CD4-positive, alpha-beta T cell treated with Interleukin-6 at 100 ng/mL for 8 hours (primary cell): ENCODE data around the gene ALDH4A1.

Source experiments
- DNase-seq: peaks from one replicate; pipeline ENCODE4 v3.0.0-alpha.2; 2020; ENCODE audit warnings: mixed read lengths, low spot score

The ALDH4A1 gene

DNA sequence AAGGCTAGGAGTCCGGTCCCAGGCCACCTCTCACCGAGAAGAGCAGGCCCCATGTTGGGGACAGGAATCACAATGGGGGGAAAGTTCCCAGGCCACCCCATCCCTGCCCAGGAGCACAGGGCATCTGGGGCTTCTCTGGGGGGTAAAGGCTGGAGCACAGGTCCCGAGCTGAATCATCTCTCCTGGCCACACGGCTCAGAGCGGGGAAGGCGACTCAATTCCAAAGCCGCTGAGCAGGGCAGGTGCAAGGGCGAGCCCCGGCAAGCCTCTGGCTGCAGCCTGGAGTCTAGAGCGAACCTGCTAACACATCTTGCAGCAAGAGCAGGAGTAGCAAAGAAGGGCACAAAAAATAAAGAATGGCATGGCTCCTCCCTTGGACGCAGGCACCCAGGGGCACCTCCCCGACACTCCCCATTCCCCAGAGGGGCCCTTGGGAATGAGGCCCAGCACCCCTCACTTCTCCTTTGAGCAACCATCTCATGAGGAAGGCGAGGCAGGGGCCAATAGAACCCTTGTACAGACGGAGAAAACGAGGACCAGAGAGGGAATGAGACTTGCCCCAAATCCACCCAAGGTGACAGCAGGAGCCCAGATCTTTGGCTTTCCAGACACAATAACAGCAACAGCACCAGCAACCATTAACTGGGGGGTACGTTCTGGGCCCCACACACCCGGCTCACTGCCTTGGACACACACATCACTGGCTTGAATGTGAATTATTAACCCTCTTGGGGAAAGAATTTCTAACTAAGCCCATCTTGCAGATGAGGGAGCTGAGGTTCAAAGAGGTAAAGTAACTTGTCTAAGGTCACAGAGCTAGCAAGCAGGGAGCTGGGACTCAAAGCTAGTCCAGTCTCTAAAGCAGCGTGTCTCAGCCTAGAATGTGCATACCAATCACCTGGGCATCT lies 20.7 kb upstream of the ALDH4A1 start:
- no peak for DNase-seq

DNA sequence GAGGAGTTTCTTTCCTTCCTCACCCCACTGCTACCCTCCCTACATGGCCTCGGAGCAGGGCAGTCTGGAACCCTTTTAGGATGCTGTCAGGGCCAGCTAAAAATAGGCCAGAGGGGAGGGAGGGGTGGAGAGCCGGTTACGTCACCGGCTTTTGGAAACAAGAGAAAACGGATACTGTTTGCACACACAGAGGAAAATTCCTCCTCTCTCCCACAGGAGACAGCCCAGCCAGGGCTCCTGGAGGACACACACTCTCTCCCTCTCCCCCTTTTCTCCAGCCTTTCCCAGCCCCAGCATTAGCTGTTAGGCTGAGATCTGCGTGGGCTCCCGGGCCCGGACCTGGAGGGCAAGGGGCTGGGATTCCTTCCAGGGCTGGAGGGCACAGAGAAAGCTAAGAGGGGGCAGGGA lies 20.0 kb upstream of the ALDH4A1 start:
- DNase-seq = no peak

DNA sequence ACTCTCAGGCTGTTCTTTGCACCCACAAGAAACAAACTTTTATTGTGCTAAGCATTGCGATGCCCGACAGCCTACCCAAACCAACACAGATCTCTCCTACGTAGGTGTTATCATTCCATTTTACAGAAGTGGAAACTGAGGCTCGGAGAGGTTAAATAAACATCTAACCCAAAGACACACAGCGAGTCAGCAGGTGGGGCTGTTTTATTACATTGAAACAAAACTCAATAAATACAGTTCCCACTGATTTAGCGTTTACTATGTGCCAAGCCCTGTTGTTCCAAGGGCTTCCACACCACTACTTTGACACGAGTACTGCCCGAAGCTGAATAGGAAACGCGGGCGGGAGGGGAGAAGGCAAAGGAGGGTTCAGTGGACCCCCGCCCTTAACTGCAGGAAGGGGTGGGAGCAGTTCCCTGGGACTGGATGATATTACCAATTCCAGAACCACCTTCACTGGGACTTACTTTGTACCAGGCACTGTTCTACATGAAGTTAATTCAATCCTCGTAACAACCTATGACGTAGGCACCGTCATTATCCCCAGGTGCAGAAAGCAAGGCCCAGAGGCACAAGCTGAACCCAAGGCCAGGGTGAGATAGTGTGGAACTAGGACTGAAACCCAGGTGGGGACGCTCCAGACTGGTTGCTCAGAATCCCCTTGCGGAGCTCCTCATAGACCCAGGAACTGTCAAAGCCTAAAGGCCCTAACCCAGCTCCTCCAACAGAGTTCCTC lies 19.3 kb upstream of the ALDH4A1 start:
- no peak for DNase-seq

DNA sequence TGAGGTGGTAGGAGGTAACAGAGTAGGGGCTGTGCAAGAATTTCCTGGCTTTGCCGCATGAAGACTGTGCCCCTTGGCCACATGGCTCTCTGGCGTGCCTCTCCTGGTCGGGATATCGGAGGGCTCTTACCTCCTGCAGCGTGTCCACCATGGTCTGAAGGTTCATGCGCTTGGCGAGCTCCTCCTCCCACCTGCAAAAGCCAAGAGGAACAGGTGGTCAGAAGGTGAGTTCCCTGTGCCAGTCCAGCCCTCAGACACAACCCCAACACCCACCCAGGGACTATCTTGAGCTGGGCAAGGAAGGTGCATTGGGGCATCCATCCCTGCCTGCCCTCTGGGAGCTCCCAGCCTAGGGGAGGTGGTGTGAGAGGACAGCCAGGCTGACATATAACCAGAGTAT lies 18.6 kb upstream of the ALDH4A1 start:
- DNase-seq = no peak

DNA sequence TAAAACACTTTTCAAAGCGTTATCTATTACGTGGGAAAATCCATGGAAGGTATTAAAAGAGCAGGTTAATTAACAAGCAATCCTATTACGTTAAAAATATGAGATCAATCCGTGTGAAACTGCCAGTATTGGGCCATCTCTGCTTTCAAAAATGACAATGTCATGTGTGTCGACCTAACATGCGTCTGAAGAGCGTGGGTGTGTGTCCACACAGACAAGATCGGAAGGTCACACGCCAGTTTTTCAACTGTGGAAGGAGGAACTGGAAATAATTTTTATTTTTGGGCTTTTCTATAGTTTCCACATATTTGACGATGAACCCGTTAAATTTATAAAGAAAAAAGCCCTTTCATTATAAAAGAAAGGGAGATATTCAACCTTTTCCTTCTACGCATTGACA lies 17.6 kb upstream of the ALDH4A1 start:
- no peak for DNase-seq

DNA sequence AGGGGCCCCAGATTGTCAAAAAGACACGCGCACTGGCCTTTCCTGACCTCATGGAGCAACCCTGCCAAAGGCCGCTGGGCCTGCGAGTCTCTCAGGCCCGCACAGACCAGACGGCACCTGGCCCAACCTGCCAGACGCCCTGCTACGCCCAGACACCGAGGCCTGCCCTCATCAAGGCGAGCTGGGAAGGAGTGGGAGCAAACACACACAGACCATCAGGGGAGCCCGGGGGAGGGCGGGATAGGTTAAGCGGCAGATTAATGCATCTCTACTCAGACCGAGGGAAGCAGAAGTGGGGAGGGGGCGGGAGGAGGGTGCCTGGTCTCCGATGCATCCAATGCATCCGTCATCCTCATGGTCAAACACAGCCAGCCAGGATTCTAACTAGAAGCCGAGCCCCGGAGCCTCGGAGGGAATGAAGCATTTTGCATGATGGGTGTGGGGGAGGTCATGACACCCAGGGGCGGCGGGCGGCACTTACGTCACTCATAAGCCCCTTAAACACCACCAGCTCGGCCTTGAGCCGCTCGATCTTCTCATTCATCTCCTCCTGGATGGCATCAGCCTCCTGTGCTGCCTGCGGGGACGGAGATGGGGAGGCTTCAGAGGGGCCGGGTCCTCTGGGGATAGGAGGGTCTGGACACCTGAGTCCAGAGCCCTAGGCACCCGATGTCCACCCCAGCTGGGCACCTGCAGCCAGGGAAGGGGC lies 17.0 kb upstream of the ALDH4A1 start:
- no peak for DNase-seq

DNA sequence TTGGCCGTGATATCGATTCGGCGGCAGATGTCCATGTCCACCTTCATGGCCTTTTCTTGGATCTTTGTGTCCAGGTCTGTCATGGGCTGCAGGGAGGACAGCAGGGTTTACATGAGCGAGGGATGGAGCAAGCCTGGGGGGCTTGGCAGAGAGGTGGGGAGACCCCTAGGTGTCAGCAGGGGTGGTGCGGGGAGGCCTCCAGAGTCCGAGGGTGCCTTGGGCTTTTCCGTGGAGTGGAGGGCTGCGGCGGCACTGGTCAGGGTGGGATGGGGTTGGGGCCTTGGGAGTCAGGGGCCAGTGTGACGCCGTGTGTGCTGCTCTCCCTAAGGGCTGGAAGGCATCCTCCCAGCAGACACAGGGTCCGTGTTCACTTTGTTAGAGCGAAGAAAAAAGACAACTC lies 16.1 kb upstream of the ALDH4A1 start:
- no peak for DNase-seq

DNA sequence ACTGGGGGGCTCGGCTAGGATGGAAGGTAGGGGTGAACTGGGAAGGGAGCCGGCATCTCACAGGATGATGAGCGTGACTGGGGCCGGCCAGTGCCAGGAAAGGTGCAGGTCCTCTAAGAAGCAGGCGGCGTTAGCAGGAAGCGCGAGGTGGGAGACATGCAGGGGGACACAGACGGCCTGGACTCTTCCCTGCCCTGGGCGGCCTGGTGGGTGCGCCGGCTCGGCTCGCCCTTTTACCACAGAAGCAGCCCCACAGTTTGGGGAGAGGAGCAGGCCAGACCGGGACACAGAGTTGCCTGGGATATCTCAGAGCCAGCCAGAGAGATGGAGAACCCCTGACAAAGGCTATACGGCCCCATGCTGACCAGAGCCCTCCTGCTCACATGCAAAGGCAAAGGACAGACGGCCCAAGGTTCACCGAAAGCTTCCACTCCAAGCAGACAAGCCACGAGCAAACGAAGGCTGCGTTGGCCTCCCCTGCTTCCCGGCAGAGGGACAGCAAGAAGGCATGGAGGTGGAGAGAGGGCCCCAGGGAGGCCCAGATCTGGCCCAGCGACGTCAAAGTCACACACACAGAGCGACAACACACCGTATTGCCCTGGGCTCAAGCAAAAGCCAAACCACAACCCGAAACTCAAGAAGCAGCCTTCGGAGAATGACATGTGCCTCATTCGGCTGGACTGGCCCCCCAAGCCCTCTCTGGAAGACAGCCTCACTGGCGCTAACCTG lies 14.9 kb upstream of the ALDH4A1 start:
- no peak for DNase-seq

DNA sequence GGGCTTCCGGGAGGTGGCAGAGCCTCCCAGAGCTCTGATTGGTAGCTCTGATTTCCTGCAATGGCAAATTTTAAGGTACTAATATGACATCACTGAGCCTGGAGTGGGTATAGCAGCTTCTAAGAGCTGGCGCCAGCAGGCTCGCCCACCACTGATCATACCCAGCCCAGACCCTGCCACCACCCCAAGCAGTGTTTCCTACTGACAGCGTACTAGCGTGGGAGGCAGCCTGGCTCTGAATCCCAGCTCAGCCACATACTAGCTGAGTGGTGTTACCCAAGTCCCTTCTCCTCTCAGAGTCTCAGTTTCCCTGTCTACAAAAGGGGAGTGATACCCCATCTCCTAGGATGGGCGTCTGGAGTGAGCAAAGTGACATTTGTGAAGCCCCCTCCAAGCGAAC lies 13.0 kb upstream of the ALDH4A1 start:
- DNase-seq = no peak

DNA sequence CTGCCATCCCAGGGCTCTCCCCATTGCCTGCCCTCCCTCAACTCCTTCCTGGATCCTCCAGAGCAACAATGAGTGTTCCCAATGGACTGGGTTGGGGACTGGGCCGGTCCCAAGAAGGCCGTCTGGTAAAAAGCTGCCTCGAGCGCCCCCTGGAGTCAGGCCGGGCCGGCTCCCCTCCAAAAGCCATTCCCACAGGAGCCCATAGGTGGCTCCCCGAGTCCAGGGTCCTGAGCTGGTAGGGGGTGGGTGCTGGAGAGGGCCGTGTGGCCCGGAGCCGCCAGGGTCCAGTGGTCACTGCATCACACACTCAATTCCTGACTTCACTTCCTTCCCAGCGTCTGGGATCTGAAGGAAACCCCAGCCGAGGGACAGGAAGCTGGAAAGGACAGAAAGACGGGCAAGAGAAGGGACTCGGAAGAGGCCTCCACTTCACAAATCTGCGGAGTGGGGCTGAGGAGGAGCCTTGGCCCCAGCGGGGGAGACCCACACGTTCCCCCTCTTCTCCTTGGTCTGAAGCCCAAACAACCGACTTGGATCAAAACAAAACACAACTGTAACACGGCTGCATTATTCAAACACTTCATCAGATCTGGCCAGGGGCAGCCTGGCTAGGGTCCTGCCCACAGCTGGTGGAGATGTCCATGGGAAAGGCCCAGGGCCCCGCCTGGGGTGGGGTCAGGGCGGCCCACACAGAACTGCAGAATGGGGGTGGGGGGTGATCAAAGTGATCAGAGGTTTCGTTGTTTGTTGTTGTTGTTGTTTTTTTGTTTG lies 10.9 kb upstream of the ALDH4A1 start:
- peak; percentile 73 for DNase-seq

DNA sequence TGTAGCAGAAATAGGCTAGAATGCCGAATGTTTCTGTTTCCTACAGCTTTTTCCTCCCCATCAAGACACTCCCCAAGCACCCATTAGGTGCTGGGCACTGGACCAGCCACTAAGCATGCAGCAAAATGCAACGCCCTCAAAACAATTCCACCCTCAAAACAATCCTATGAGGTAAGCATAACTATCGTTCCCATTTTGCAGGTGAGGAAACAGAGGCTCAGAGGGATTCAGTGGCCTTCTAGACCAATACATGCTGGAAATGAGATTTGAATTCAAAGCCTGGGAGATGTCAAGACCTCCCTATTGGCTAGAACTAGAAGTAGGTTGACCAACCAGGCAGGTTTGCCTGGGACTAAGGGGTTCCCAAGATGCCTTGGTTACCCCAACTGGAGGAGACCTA lies 10.2 kb upstream of the ALDH4A1 start:
- no peak for DNase-seq

DNA sequence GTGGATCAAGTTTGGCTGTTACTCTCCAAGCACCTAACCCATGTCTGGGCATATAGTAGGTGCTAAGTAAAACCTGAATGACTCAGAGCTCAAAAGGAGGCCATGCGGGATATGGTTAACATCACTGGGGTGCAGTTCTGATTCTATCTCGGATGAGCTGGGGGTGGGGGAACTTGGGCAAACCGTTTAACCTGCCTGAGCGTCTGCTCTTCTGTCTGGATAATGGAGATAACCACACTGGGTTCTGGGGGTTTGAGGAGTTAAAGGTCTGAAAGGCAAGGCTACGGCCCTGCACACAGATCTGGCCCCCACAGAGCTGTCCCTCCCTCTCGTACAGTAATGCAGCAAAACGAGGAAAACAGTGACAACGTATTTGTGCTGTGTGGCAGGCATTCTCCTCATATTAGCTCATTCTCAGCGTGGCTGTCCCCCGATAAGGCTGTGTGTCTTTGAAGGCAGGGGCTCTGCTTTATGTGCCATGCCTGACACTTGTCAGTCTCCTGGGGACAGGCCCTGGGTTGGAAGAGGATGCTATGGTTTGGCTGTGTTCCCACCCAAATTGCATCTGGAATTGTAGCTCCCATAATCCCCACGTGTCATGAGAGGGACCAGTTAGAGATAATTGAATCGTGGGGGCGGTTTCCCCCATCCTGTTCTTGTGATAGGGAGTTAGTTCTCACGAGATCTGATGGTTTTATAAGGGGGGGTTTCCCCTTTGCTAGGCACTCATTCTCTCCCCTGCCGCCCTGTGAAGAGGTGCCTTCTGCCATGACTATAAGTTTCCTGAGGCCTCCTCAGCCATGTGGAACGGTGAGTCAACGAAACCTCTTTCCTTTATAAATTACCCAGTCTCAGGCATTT lies 6.8 kb upstream of the ALDH4A1 start:
- no peak for DNase-seq

DNA sequence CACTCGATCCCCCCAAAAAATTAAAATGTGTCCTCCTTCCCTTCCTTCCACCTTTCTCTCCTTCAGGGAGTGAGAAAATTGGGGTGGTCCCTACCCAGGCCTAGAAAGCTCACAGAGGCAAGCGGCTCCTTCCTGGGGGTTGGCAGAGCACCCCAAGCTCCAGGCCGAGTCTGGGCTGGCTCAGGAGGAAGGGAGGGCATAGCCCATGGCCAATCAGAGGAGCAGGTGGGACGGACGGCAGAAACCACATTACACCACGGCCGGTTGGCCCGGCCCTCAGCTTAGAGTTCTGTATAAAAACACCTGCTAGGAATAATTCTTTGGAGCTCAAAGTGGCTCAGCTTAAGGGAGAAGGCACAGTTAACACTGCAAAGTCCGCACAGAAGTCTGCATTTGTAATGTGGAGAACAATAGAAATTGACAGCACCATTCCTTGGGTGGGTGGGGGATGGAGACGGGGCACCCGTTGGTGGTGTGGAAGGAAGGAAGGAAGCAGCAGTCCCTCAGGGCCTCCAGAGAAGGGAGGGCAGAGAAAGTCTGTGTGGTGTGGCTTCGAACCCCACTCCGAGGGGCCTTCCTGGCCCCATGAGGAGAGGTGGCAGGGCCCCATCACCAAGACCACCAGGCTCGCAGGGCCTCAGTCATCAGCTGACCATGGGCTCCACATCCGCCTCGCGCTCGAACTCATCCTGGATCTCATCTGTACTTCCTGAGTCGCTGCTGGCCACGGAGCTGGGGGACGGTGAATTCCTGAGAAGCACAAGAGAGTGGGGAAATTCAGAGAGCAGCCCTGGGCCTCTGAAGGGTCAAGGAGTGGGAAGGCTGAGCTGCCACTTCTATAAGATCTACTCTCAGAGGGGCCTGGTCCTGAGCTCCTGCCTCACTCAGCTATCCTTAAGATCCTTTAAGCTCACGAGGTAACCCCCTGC lies 5.8 kb upstream of the ALDH4A1 start:
- DNase-seq = no peak

DNA sequence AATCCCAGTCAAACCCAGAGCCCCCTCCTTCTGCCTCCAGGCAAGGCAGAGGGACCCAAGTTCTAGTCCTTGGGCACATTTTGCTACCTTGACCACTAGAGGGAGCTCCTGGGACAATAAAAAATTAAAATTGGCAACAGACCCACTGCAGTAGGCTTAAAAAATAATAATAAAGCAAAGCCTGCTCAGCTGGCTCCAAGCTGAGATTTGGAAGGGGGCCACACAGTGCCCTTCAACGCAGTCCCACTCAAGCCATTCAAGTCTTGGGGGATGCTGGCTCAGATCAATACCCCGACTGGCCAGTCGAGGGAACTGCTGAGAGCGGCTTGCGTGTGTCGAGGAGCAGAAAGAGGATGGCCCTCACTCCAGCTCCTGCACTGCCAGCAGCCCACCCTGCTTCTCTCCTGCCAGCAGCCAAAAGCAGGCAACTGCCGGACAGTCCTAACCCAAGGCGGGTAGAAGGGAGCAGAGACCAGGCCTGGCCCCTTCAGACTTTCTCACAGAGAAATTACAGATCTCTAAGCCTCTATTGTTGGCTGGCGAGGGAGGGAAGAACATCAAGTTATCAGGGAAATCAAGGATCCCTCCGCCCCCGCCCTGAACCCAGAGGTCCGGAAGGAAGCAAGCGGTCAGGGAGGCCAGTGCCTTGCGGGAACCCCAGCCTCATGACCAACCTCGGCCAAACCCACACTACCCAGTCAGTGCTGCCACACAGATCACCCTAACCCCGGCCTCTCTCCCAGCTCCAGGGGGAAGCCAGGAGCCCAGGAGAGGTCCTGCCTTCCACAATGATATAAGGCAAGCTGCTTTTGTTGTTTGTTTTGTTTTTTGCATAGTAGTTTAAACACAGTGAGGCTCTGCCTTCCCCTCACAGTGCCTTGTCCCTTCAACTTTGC lies 4.9 kb upstream of the ALDH4A1 start:
- peak; percentile 68 for DNase-seq

DNA sequence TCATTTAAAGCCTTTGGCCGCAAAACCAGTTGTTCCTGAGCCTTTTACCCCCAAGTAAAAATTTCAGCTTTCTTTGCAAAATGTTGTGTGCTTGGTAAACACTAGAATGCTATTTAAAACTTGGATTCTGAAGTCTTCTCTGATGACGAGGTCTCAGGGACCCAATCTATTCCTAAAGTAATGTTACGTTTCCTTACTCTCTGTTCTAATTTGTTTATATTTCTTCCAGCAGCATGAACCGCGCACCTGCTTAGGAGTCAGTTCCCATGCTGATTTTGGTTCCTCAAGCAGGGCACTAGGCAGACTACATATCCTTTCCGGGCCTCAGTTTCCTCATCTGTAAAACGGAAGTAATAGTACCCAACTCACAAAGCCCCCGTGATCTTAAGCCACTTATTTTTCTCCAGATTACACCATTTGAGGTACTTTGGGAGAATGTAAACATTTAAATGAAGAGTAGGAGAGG lies 969 bp upstream of the ALDH4A1 start:
- no peak for DNase-seq

DNA sequence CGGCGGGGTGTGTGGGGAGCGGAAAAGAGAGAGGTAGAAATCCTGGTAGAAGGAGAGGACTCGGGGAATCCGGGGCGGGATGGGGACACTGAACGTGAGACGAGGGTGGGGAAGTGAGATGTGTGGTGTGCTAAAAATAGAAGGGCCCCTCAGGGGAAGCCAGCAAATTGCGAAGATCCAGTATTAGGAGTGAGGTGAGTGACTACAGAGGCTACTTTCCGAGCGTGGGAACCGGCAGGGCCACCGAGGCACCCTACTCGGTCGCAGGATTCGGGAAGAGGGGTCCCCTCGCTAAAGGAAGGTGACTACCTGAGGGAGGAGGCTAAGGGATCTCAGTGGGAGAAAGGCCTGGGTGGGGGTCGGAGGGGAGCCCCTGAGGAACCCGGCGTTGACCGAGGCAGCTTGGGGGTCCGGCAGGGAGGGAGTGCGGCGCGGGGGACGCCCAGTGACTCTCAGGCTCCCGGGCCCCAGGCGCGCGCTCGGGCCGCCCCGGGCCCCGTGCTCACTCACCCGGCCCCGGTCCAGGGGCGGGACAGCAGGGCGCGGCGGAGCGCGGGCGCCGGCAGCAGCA lies 318 bp downstream of the ALDH4A1 start:
- no peak for DNase-seq

DNA sequence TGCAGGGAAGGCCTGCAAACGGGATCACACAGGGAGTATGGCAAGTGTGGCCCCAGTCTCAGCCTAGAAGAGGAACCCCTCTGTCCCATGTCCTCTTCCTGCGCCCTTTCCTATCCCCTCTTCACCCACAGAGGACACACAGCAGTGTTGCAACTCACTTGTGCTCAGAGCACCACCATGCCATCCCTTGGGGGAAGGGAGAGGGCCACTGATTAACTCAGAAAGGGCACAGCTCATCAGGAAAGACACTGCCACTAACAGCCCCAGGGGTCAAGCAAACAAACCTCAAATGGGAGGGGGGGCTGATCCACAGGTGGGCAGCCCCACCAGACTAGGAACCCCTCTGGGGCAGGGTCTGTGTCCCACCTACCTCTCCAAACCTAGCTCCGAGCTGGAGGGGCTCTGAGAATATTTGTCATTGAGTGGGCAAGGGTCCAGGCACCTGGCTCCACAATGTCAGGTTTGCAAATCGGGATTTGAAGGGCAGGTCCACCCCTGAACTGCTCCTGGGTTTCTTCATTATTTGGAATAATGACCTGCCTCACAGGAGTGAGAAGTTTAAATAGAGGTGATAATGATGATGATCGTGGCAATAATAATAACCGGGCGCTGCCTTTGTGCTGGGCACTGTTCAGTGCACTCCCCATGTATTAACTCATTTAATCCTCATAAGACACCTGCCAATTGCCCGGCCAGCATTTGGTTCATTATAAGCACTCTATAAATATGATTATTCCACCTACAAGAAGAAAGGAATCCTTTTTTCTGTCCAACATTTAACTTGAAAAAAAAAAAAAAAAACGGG lies 1.0 kb downstream of the ALDH4A1 start:
- no peak for DNase-seq
